Activated T-cell treated with anti-CD3 and anti-CD28 coated beads for 1 hour (primary cell): Measurements from ENCODE around the gene TDRD3.
"Not testable (repeated sequence)": the region's sequence is repeated elsewhere in the genome, so short reads cannot be mapped to it uniquely, and the experiment has no call there.

Source experiments
- DNase-seq: peaks from one replicate; pipeline ENCODE4 v3.0.0-alpha.2; 2020; ENCODE audit warnings: low read depth

TDRD3 gene

GRCh38 chr13:60398907-60399589 is 2.0 kb downstream of the TDRD3 start:
- no peak for DNase-seq

GRCh38 chr13:60402022-60402421 is 5.0 kb downstream of the TDRD3 start:
- no peak for DNase-seq

- no peak for DNase-seq
These were observed 10.1 kb downstream of the TDRD3 start for GRCh38 chr13:60407095-60407494.

- DNase-seq, result not testable (repeated sequence)
These were observed 10.8 kb downstream of the TDRD3 start for GRCh38 chr13:60407852-60408251.

GRCh38 chr13:60409574-60410292 is 12.7 kb downstream of the TDRD3 start:
- DNase-seq, result not testable (repeated sequence)

GRCh38 chr13:60410299-60410698 is 13.3 kb downstream of the TDRD3 start:
- no peak for DNase-seq

- no peak for DNase-seq
These were observed 14.4 kb downstream of the TDRD3 start for GRCh38 chr13:60411464-60411863.

GRCh38 chr13:60411983-60412382 is 15.0 kb downstream of the TDRD3 start:
- DNase-seq, result no peak

- no peak for DNase-seq
These were observed 16.0 kb downstream of the TDRD3 start for GRCh38 chr13:60412909-60413616.

- DNase-seq, result no peak
These were observed 17.2 kb downstream of the TDRD3 start for GRCh38 chr13:60414177-60414576.

- DNase-seq, result no peak
These were observed 20.7 kb downstream of the TDRD3 start for GRCh38 chr13:60417734-60418133.

GRCh38 chr13:60418954-60419353 is 21.9 kb downstream of the TDRD3 start:
- DNase-seq, result no peak

GRCh38 chr13:60425332-60425731 is 28.3 kb downstream of the TDRD3 start:
- DNase-seq, result no peak

- DNase-seq, result no peak
These were observed 29.1 kb downstream of the TDRD3 start for GRCh38 chr13:60426075-60426474.

- no peak for DNase-seq
These were observed 30.3 kb downstream of the TDRD3 start for GRCh38 chr13:60427285-60427684.

GRCh38 chr13:60431108-60431700 is 34.2 kb downstream of the TDRD3 start:
- DNase-seq, result no peak

GRCh38 chr13:60433505-60433904 is 36.5 kb downstream of the TDRD3 start:
- no peak for DNase-seq

- no peak for DNase-seq
These were observed 38.8 kb downstream of the TDRD3 start for GRCh38 chr13:60435762-60436374.

GRCh38 chr13:60439201-60439600 is 42.2 kb downstream of the TDRD3 start:
- no peak for DNase-seq

- DNase-seq, result no peak
These were observed 44.7 kb downstream of the TDRD3 start for GRCh38 chr13:60441761-60442160.

GRCh38 chr13:60448907-60449510 is 52.0 kb downstream of the TDRD3 start:
- no peak for DNase-seq

GRCh38 chr13:60453490-60453889 is 56.5 kb downstream of the TDRD3 start:
- DNase-seq, result no peak
